Suprapubic skin (tissue), 4 donors: Measurements from ENCODE around the gene CEP170B. TPM values are rescaled to one million over a fixed set of nuclear protein-coding genes. Genes with fewer than 3 reads are reported as not detected.
A peak's percentile ranks its signal among the peaks of the same experiment; 100 is the strongest.

Experiments used
- DNase-seq, 2 donors: peaks; one replicate each; pipeline ENCODE4 v3.0.0-alpha.2; 2019; ENCODE audit warnings: low spot score in 2 of 2
- H3K27ac ChIP-seq: fragments of 200-600 bp; sonication (generic); one replicate; pipeline ENCODE4 v1.5.1; 2019
- H3K27me3 ChIP-seq: fragments of 200-600 bp; sonication (generic); one replicate; pipeline ENCODE4 v1.5.1; 2019
- H3K36me3 ChIP-seq: fragments of 200-600 bp; sonication (generic); one replicate; pipeline ENCODE4 v1.5.1; 2019
- H3K4me1 ChIP-seq: fragments of 200-600 bp; sonication (generic); one replicate; pipeline ENCODE4 v1.5.1; 2019
- H3K4me3 ChIP-seq: fragments of 200-600 bp; sonication (generic); one replicate; pipeline ENCODE4 v1.5.1; 2019; ENCODE audit warnings: mild to moderate bottlenecking
- H3K9me3 ChIP-seq: fragments of 200-600 bp; sonication (generic); one replicate; pipeline ENCODE4 v1.5.1; 2019
- CTCF ChIP-seq, 2 donors: fragments of 200-600 bp in 1 of 2; fragments of 450-650 bp in 1 of 2; sonication (generic) in 1 of 2; IDR thresholded peaks; one replicate each; pipeline ENCODE4 v1.5.1; 2016 to 2019; ENCODE audit warnings: antibody characterized with exemption in 2 of 2, mild to moderate bottlenecking in 1 of 2, moderate library complexity in 1 of 2
- EP300 ChIP-seq: sonication (generic); formaldehyde crosslinking; IDR thresholded peaks from one replicate; pipeline ENCODE4 v1.6.1; 2017; ENCODE audit warnings: antibody characterized with exemption
- POLR2A ChIP-seq, 2 donors: fragments of 450-650 bp; IDR thresholded peaks; one replicate each; pipeline ENCODE4 v1.6.1; 2017; ENCODE audit warnings: antibody characterized with exemption in 2 of 2, mild to moderate bottlenecking in 2 of 2, moderate library complexity in 2 of 2
- POLR2AphosphoS5 ChIP-seq, 3 donors: sonication (generic); formaldehyde crosslinking; IDR thresholded peaks; one replicate each; pipeline ENCODE4 v1.6.1; 2017; ENCODE audit warnings: antibody characterized with exemption in 3 of 3
- WGBS: methylation state at CpG from one replicate; pipeline ENCODE4 v1.1.5; 2018; 5-methylcytosine and 5-hydroxymethylcytosine counted together
- total RNA-seq, 4 donors: library from RNA; depleted of rRNA; stranded (reverse); fragments of >200 nt; gene quantifications; one replicate each; pipeline ENCODE4 v1.1.0, GENCODE V29; 2016

Gene CEP170B
- total RNA-seq, 4 donors from 2014 or later, result 53.3 to 70.1 (median 60.4) TPM

GRCh38 chr14:104897330-104898194 is 32.5 kb downstream of the CEP170B start:
- no peak for TF ChIP-seq POLR2AphosphoS5 (IDR thresholded peaks at IDR 0.05)
- TF ChIP-seq POLR2A (IDR thresholded peaks at IDR 0.05), result no peak
- no peak for TF ChIP-seq EP300
- TF ChIP-seq CTCF (IDR thresholded peaks at IDR 0.05), result no peak
- Histone ChIP-seq H3K27ac (no peak overlapping the region), H3K4me3 (no peak overlapping the region), H3K27me3 (no peaks in the 10 kb centered on the region), H3K9me3 (no peaks in the 10 kb centered on the region), H3K4me1 (peaks cover 19% of the 10 kb centered on the region), H3K36me3 (peaks cover 17% of the 10 kb centered on the region)
- 83% methylated on average over 25 of the region's 37 CpGs for WGBS
- DNase-seq, result peak; percentile 67 to 72

GRCh38 chr14:104898195-104898558 is 33.1 kb downstream of the CEP170B start:
- Histone ChIP-seq H3K36me3 (peaks cover 17% of the 10 kb centered on the region), H3K9me3 (no peaks in the 10 kb centered on the region), H3K27ac (no peak overlapping the region), H3K27me3 (no peaks in the 10 kb centered on the region), H3K4me1 (peaks cover 19% of the 10 kb centered on the region), H3K4me3 (no peak overlapping the region)
- WGBS, result 86% methylated on average over 7 of the region's 7 CpGs
- TF ChIP-seq POLR2A (IDR thresholded peaks at IDR 0.05), result no peak
- TF ChIP-seq EP300, result no peak
- TF ChIP-seq CTCF (IDR thresholded peaks at IDR 0.05), result no peak
- no peak for TF ChIP-seq POLR2AphosphoS5 (IDR thresholded peaks at IDR 0.05)
- DNase-seq, result peak in 1 of 2 donors; percentile 67

DNA sequence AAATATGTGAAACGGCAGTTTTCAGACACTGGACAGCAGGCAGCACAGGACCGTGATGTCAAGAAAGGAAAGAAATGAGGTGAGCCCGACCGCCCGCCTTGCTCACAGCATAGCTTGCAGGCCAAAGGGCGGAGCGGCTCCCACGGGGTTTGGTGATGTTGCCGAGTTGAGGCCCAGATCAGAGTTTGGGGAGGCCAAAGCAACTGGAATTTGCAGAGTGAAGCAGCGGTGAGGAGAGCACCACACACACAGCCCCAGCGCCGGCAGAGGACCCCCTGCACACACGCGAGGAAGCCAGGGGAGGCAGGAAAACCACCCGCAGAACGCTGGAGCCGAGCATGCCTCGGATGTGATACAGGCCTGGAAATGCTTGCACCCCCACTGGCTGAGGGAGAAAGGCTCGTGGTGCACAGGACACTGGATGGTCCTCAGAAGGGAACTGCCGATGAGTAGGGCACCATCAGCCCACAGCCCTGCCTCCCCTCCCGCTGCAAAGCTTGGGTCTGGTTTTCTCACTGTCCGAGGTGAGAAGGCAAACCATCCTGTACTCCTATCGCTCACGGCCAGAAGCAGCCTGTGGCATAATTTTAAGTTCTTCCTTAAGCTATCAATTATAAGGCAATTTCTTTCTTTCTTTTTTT is 33.9 kb downstream of the CEP170B start:
- Histone ChIP-seq H3K36me3 (peaks cover 15% of the 10 kb centered on the region), H3K27ac (no peak overlapping the region), H3K4me3 (no peak overlapping the region), H3K27me3 (no peaks in the 10 kb centered on the region), H3K9me3 (no peaks in the 10 kb centered on the region), H3K4me1 (peaks cover 19% of the 10 kb centered on the region)
- peak in 1 of 2 donors; percentile 83 for DNase-seq
- no peak for TF ChIP-seq POLR2A (IDR thresholded peaks at IDR 0.05)
- TF ChIP-seq EP300, result no peak
- TF ChIP-seq POLR2AphosphoS5 (IDR thresholded peaks at IDR 0.05), result no peak
- TF ChIP-seq CTCF (IDR thresholded peaks at IDR 0.05), result no peak
- WGBS, result 76% methylated on average over 19 of the region's 24 CpGs

GRCh38 chr14:104899781-104900180 is 34.7 kb downstream of the CEP170B start:
- H3K4me1 ChIP-seq, result peaks cover 12% of the 10 kb centered on the region
- no peak for TF ChIP-seq POLR2A (IDR thresholded peaks at IDR 0.05)
- no peak for TF ChIP-seq POLR2AphosphoS5 (IDR thresholded peaks at IDR 0.05)
- no peak for TF ChIP-seq CTCF (IDR thresholded peaks at IDR 0.05)
- TF ChIP-seq EP300, result no peak
- DNase-seq, result no peak
- H3K36me3 ChIP-seq, result peaks cover 7% of the 10 kb centered on the region
- H3K27ac ChIP-seq, result no peak overlapping the region
- 49% methylated on average over 2 of the region's 2 CpGs for WGBS
- H3K4me3 ChIP-seq, result no peak overlapping the region
- no peaks in the 10 kb centered on the region for H3K9me3 ChIP-seq
- H3K27me3 ChIP-seq, result peaks cover 2% of the 10 kb centered on the region
